CD4-positive, alpha-beta T cell (primary cell): ENCODE measurements around the gene SEMA7A. TPM values are rescaled to one million over a fixed set of nuclear protein-coding genes. Genes with fewer than 3 reads are reported as not detected.

Experiments
- ATAC-seq: fragments of 200-7000 bp; cut with Tn5 transposase; one replicate; pipeline ENCODE4 v1.10.0; 2022; ENCODE audit warnings: mild to moderate bottlenecking; ENCODE audit not compliant: poor library complexity
- CTCF ChIA-PET: fragments of 350-600 bp; sonication (Branson Sonifier 250); formaldehyde crosslinking; loops from one replicate; lab custom pipeline; 2021; ENCODE audit warnings: antibody characterized with exemption, inconsistent platforms; lab: Charles Lee
- POLR2A ChIA-PET: fragments of 350-600 bp; sonication (Branson Sonifier 250); formaldehyde crosslinking; loops from one replicate; lab custom pipeline; 2021; ENCODE audit warnings: antibody characterized with exemption, inconsistent platforms; lab: Charles Lee
- DNase-seq, 14 experiments: peaks; one replicate each; pipeline ENCODE4 v3.0.0-alpha.2; 2013 to 2020; ENCODE audit warnings: mixed read lengths in 2 of 14
- H3K27ac ChIP-seq, 2 donors: one replicate each; pipeline versions ENCODE4 v1.5.1 to v1.7.0; 2013; ENCODE audit warnings: low read length in 2 of 2, low read depth in 1 of 2, mild to moderate bottlenecking in 1 of 2
- H3K27me3 ChIP-seq, 2 experiments: 1 replicate in 1 of 2; 2 replicates in 1 of 2; pipeline versions ENCODE4 v1.6.1 to v1.7.0; 2013; ENCODE audit warnings: low read length in 2 of 2, control low read depth in 1 of 2, mild to moderate bottlenecking in 1 of 2, moderate library complexity in 1 of 2; ENCODE audit not compliant: insufficient read depth in 2 of 2, control insufficient read depth in 1 of 2
- H3K36me3 ChIP-seq: one replicate; pipeline ENCODE4 v1.6.1; 2013; ENCODE audit warnings: low read length, control low read depth; ENCODE audit not compliant: insufficient read depth
- H3K4me1 ChIP-seq: one replicate; pipeline ENCODE4 v1.6.1; 2013; ENCODE audit warnings: low read length, control low read depth; ENCODE audit not compliant: insufficient read depth
- H3K4me3 ChIP-seq: one replicate; pipeline ENCODE4 v1.5.1; 2013; ENCODE audit warnings: mild to moderate bottlenecking, low read length, moderate library complexity
- H3K9me3 ChIP-seq, 2 experiments: 1 replicate in 1 of 2; 2 replicates in 1 of 2; pipeline versions ENCODE4 v1.6.1 to v1.7.0; 2013; ENCODE audit warnings: low read length in 2 of 2, mild to moderate bottlenecking in 2 of 2, control low read depth in 1 of 2, moderate library complexity in 1 of 2; ENCODE audit not compliant: control insufficient read depth in 1 of 2, insufficient read depth in 1 of 2
- H3K27ac Mint-ChIP-seq: one replicate; pipeline ENCODE4 v1.8.0; 2020; ENCODE audit warnings: mixed read lengths
- H3K27me3 Mint-ChIP-seq: one replicate; pipeline ENCODE4 v1.8.0; 2021; ENCODE audit warnings: mixed read lengths
- H3K36me3 Mint-ChIP-seq: one replicate; pipeline ENCODE4 v1.8.0; 2021; ENCODE audit warnings: low read depth, mixed read lengths
- H3K4me1 Mint-ChIP-seq: one replicate; pipeline ENCODE4 v1.8.0; 2021; ENCODE audit warnings: low read depth, mixed read lengths
- H3K4me3 Mint-ChIP-seq: one replicate; pipeline ENCODE4 v1.8.0; 2020; ENCODE audit warnings: mild to moderate bottlenecking, mixed read lengths
- H3K9me3 Mint-ChIP-seq: one replicate; pipeline ENCODE4 v1.8.0; 2020; ENCODE audit warnings: mixed read lengths
- intact Hi-C, 2 experiments: fragments of 100-400 bp; cut with DNase I in 1 of 2; cut with micrococcal nuclease in 1 of 2; formaldehyde crosslinking; loops; one replicate each; pipeline versions ENCODE4 v1.15.1 to v1.9.0; 2023 to 2025; cut with DNase I, micrococcal nuclease
- total RNA-seq, 174 experiments: library from RNA in 2 of 174; stranded (reverse) in 2 of 174; gene quantifications; one replicate each; pipeline ENCODE4 v1.2.3 and lab custom pipeline; 2021 to 2026
- TF ChIP-seq, protein P1 (sequence below): fragments of 200-600 bp; IDR thresholded peaks from one replicate; pipeline ENCODE4 v1.8.0; 2022; ENCODE audit warnings: antibody characterized with exemption, mild to moderate bottlenecking

SEMA7A gene
- total RNA-seq, 2 experiments from 2014 or later = 2.3 to 2.7 TPM

DNA sequence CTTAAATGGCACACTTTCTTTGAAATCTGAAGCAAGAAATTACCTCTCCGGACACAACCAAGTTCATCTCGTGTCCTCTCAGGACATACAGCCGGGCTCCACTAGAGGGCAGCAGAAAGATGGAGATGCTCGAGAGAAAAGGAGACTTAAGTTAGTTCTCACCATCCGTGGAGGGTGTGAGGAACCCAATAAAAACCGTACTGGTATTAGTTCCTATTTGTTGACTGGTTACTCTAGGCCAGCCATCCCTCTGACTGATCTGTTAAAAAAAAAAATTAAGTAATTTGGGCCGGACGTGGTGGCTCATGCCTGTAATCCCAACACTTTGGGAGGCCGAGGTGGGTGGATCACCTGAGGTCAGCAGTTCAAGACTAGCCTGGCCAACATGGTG lies 58.5 kb downstream of the SEMA7A start:
- Histone ChIP-seq H3K4me1 (peaks cover 28% of the 10 kb centered on the region), H3K36me3 (no peaks in the 10 kb centered on the region), H3K4me3 (no peak overlapping the region), H3K27ac (no peak overlapping the region), H3K9me3 (no peaks in the 10 kb centered on the region), H3K27me3 (peaks cover 0 to 2% of the 10 kb centered on the region in 2 experiments)
- Mint-ChIP-seq H3K27ac (peak overlapping the region; percentile 8), H3K27me3 (peaks cover 8% of the 10 kb centered on the region), H3K9me3 (no peaks in the 10 kb centered on the region), H3K4me1 (peaks cover 12% of the 10 kb centered on the region), H3K4me3 (peak overlapping the region; percentile 86), H3K36me3 (no peaks in the 10 kb centered on the region)
- POLR2A ChIA-PET = interaction anchor here (0.6 kb wide), 1 partner anchor 360 kb away, joined by 4 read pairs; no protein-coding TSS in a partner anchor
- ATAC-seq = peak; percentile 12
- CTCF ChIA-PET = interaction anchor here (0.7 to 1.7 kb wide), 5 partner anchors 10 to 246 kb away, joined by 3 to 9 read pairs (median 7); no protein-coding TSS in a partner anchor
- intact Hi-C loops = loop anchor here in 1 of 2 experiments (2.0 to 10.0 kb wide), 2 partner anchors 256 to 580 kb away; partner anchors contain the start of gene RPP25
- peak; percentile 72 to 87 (median 79) for DNase-seq
- TF ChIP-seq, protein P1, sequence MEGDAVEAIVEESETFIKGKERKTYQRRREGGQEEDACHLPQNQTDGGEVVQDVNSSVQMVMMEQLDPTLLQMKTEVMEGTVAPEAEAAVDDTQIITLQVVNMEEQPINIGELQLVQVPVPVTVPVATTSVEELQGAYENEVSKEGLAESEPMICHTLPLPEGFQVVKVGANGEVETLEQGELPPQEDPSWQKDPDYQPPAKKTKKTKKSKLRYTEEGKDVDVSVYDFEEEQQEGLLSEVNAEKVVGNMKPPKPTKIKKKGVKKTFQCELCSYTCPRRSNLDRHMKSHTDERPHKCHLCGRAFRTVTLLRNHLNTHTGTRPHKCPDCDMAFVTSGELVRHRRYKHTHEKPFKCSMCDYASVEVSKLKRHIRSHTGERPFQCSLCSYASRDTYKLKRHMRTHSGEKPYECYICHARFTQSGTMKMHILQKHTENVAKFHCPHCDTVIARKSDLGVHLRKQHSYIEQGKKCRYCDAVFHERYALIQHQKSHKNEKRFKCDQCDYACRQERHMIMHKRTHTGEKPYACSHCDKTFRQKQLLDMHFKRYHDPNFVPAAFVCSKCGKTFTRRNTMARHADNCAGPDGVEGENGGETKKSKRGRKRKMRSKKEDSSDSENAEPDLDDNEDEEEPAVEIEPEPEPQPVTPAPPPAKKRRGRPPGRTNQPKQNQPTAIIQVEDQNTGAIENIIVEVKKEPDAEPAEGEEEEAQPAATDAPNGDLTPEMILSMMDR = peak; percentile 91

DNA sequence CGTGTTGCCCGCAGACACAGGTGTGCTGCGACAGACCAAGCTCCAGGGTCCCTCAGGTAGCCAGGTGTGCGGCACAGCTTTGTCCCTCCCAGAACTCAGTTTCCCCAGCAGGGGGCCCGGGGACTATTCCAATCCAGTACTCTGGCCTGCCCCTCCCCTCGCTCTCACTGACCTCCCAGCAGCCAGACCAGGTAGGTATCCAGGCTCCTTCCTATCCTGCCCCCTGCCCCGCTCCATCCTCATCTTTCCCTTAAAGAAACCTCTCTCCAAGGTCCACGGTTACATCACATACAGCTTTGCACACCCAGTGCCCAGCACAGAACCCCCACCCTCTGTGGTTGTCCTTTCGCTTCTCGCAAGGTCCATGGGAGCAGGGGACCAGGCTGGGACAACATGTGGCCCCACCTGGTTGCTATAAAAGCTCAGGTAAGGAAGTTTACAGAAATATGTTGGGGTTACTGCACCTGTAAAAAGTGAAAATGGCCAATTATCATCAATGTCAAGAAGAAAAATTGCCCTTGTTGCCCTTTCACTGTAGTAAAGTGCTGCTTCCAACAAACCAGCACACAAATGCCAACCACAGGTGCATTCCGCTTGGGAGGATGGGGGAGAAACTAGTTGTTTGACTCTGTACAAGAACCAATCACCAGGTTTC lies 59.0 kb downstream of the SEMA7A start:
- peak overlapping the region; percentile 8 for H3K27ac Mint-ChIP-seq
- peak; percentile 2 for ATAC-seq
- H3K27me3 ChIP-seq = peaks cover 0 to 2% of the 10 kb centered on the region in 2 experiments
- POLR2A ChIA-PET = interaction anchor here (1.4 kb wide), 1 partner anchor 86 kb away, joined by 5 read pairs; the partner anchor contains the start of gene UBL7
- H3K9me3 ChIP-seq = no peaks in the 10 kb centered on the region
- intact Hi-C loops = loop anchor here (1.0 to 10.0 kb wide), 7 partner anchors 64 to 828 kb away; partner anchors contain the start of genes ARID3B (in 1 of the 2), C15orf39 (in 1 of the 2) and RPP25 (in 1 of the 2)
- H3K4me3 ChIP-seq = peak overlapping the region; percentile 94
- CTCF ChIA-PET = interaction anchor here (0.8 to 1.7 kb wide), 9 partner anchors 10 to 620 kb away, joined by 3 to 9 read pairs (median 3); partner anchors contain the start of genes SCAMP5, SEMA7A and UBL7
- no peak overlapping the region for H3K27ac ChIP-seq
- H3K4me1 Mint-ChIP-seq = peaks cover 12% of the 10 kb centered on the region
- TF ChIP-seq, protein P1 = no peak
- H3K36me3 ChIP-seq = no peaks in the 10 kb centered on the region
- H3K4me3 Mint-ChIP-seq = peak overlapping the region; percentile 86
- no peaks in the 10 kb centered on the region for H3K9me3 Mint-ChIP-seq
- DNase-seq = peak in 2 of 14 experiments; percentile 8 to 10
- peaks cover 13% of the 10 kb centered on the region for H3K27me3 Mint-ChIP-seq
- H3K4me1 ChIP-seq = peaks cover 28% of the 10 kb centered on the region
- H3K36me3 Mint-ChIP-seq = no peaks in the 10 kb centered on the region

DNA sequence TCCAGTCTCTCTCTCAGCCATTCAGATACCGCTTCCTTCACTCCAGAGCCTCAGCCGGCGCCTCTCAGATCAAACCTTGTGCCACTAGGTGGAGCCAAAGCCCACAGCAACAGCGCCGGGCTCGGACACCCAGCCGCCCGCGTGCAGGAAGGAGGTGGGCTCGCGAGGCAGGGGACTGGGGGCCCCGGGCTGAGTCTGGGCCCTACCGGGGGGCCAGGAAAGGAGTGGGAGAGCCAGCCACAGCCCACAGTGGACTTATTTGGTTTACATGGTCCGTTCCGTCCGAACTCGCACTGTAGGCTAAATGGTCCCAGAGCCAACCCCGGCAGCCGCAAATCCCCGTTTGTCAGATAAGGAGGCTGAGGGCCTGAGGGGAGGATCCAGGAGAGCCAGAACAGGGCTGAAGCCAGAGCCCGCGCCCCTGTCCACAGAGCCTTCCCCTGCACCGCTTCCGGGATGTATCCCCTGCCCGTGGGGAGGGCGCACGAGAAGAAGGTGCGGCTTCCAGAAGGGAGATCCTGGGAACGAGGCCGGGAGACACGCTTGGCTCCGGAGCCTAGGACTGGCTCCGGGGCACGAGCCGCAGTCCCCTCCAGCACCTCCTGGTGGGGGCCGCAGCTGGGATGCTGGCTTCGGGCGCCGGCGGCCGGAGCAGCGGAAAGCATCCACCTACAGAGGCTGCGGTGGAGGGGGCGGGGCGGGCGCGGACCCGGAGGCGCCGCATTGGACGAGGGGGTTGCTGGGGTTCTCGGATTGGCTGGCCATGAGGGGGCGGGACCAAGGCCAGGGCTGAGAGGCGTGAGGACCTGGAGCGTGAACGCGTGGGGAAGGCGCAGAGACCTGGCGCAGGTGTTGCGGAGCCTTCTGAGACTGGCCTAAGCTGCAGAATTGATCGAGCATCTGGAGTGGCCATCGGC lies 59.8 kb downstream of the SEMA7A start:
- POLR2A ChIA-PET = interaction anchor here (0.7 to 1.4 kb wide), 2 partner anchors 87 to 564 kb away, joined by 3 to 5 read pairs; partner anchors contain the start of genes COX5A and UBL7
- H3K27ac Mint-ChIP-seq = peak overlapping the region; percentile 8
- H3K27me3 Mint-ChIP-seq = peaks cover 13% of the 10 kb centered on the region

More for the DNA sequence above, 59.8 kb downstream of the SEMA7A start:
- peak; percentile 95 for ATAC-seq
- H3K27ac ChIP-seq = peak overlapping the region; percentile 51 to 54
- CTCF ChIA-PET = interaction anchor here (0.8 to 1.7 kb wide), 8 partner anchors 11 to 621 kb away, joined by 3 to 9 read pairs (median 4); partner anchors contain the start of genes SCAMP5, SEMA7A and UBL7
- TF ChIP-seq, protein P1 = peak; percentile 99
- peak; percentile 91 to 97 (median 95) for DNase-seq
- H3K9me3 ChIP-seq = no peaks in the 10 kb centered on the region
- Mint-ChIP-seq H3K9me3 (no peaks in the 10 kb centered on the region), H3K36me3 (no peaks in the 10 kb centered on the region), H3K4me3 (peak overlapping the region; percentile 86), H3K4me1 (peaks cover 12% of the 10 kb centered on the region)
- intact Hi-C loops = loop anchor here (1.0 to 10.0 kb wide), 13 partner anchors 64 to 828 kb away; partner anchors contain the start of genes ARID3B (in 2 of the 2), C15orf39 (in 1 of the 2) and RPP25 (in 1 of the 2)
- H3K4me3 ChIP-seq = peak overlapping the region; percentile 94
- H3K4me1 ChIP-seq = peaks cover 26% of the 10 kb centered on the region
- peaks cover 0 to 2% of the 10 kb centered on the region in 2 experiments for H3K27me3 ChIP-seq
- no peaks in the 10 kb centered on the region for H3K36me3 ChIP-seq
